GM23338 (cell line): ENCODE measurements around the gene SSTR3. TPM values are rescaled to one million over a fixed set of nuclear protein-coding genes. Genes with fewer than 3 reads are reported as not detected.
A peak's percentile ranks its signal among the peaks of the same experiment; 100 is the strongest.

Experiments used
- ATAC-seq: fragments of 200-7000 bp; cut with Tn5 transposase; 3 replicates; pipeline ENCODE4 v1.9.1; 2020
- DNase-seq: peaks from one replicate; pipeline ENCODE4 v3.0.0-alpha.2; 2015; ENCODE audit warnings: low spot score
- H2AFZ ChIP-seq: fragments of 200-600 bp; sonication (generic); 2 replicates; pipeline ENCODE4 v1.8.0; 2016; ENCODE audit warnings: antibody characterized with exemption, mild to moderate bottlenecking, moderate library complexity
- H3F3A ChIP-seq: fragments of 200-600 bp; sonication (generic); replicated peaks from 2 replicates; pipeline ENCODE4 v1.8.0; 2017; ENCODE audit warnings: antibody characterized with exemption, mixed run types, low read depth
- H3K27ac ChIP-seq: fragments of 200-600 bp; sonication (generic); 2 replicates; pipeline ENCODE4 v1.6.1; 2016; ENCODE audit warnings: low read depth
- H3K27me3 ChIP-seq: fragments of 200-600 bp; sonication (generic); 2 replicates; pipeline ENCODE4 v1.8.0; 2016; ENCODE audit warnings: mild to moderate bottlenecking, mixed run types, moderate library complexity; ENCODE audit not compliant: insufficient read depth
- H3K36me3 ChIP-seq: fragments of 200-600 bp; sonication (generic); 2 replicates; pipeline ENCODE4 v1.8.0; 2016; ENCODE audit warnings: mild to moderate bottlenecking; ENCODE audit not compliant: insufficient read depth
- H3K4me1 ChIP-seq: fragments of 200-600 bp; sonication (generic); 2 replicates; pipeline ENCODE4 v1.8.0; 2016; ENCODE audit warnings: mild to moderate bottlenecking, moderate library complexity; ENCODE audit not compliant: insufficient read depth
- H3K4me2 ChIP-seq: fragments of 200-600 bp; sonication (generic); 2 replicates; pipeline ENCODE4 v1.7.1; 2017; ENCODE audit warnings: mixed run types
- H3K4me3 ChIP-seq: fragments of 200-600 bp; sonication (generic); 2 replicates; pipeline ENCODE4 v1.6.1; 2016; ENCODE audit warnings: mixed run types
- H3K79me2 ChIP-seq: fragments of 200-600 bp; sonication (generic); replicated peaks from 2 replicates; pipeline ENCODE4 v1.8.0; 2017; ENCODE audit warnings: mild to moderate bottlenecking; ENCODE audit not compliant: insufficient read depth
- H3K9me2 ChIP-seq: fragments of 200-600 bp; sonication (generic); 2 replicates; pipeline ENCODE4 v1.8.0; 2017; ENCODE audit not compliant: insufficient read depth
- H4K20me1 ChIP-seq: fragments of 200-600 bp; sonication (generic); replicated peaks from 2 replicates; pipeline ENCODE4 v1.8.0; 2017; ENCODE audit warnings: mild to moderate bottlenecking; ENCODE audit not compliant: insufficient read depth
- H3K27ac Mint-ChIP-seq: 2 replicates; pipeline ENCODE4 v1.8.0; 2020; ENCODE audit warnings: inconsistent platforms, mild to moderate bottlenecking, moderate library complexity, mixed read lengths
- H3K27me3 Mint-ChIP-seq: 3 replicates; pipeline ENCODE4 v1.8.0; 2022; ENCODE audit warnings: low read depth, mild to moderate bottlenecking, moderate library complexity, mixed read lengths, inconsistent platforms; ENCODE audit not compliant: insufficient read depth, poor library complexity
- H3K36me3 Mint-ChIP-seq: 3 replicates; pipeline ENCODE4 v1.8.0; 2021; ENCODE audit warnings: low read depth, mild to moderate bottlenecking, inconsistent platforms, moderate library complexity, mixed read lengths
- H3K4me1 Mint-ChIP-seq: 3 replicates; pipeline ENCODE4 v1.8.0; 2020; ENCODE audit warnings: mild to moderate bottlenecking, inconsistent platforms, mixed read lengths
- H3K4me3 Mint-ChIP-seq: 3 replicates; pipeline ENCODE4 v1.8.0; 2021; ENCODE audit warnings: moderate library complexity, mild to moderate bottlenecking, inconsistent platforms, mixed read lengths
- H3K9me3 Mint-ChIP-seq: 3 replicates; pipeline ENCODE4 v1.8.0; 2020; ENCODE audit warnings: moderate library complexity, mild to moderate bottlenecking, inconsistent platforms, mixed read lengths
- CREB1 ChIP-seq: fragments of 250-450 bp; sonication (Bioruptor Pico); IDR thresholded peaks from 2 replicates; pipeline ENCODE4 v1.5.0; 2020; ENCODE audit warnings: low read depth, mild to moderate bottlenecking, moderate library complexity
- EZH2 ChIP-seq: fragments of 200-600 bp; sonication (generic); IDR thresholded peaks from one replicate; pipeline ENCODE4 v1.8.0; 2017; ENCODE audit warnings: antibody characterized with exemption, mild to moderate bottlenecking, low read depth; ENCODE audit not compliant: unreplicated experiment
- EZH2phosphoT487 ChIP-seq: fragments of 200-600 bp; sonication (generic); IDR thresholded peaks from one replicate; pipeline ENCODE4 v1.8.1; 2018; ENCODE audit warnings: antibody characterized with exemption; ENCODE audit not compliant: unreplicated experiment
- JUNB ChIP-seq: IDR thresholded peaks from one replicate; pipeline ENCODE4 v1.6.1; 2016; ENCODE audit warnings: antibody characterized with exemption; ENCODE audit not compliant: unreplicated experiment
- NANOG ChIP-seq: IDR thresholded peaks from 2 replicates; pipeline ENCODE4 v1.6.1; 2016; ENCODE audit warnings: antibody characterized with exemption, borderline replicate concordance
- POLR2AphosphoS5 ChIP-seq: IDR thresholded peaks from 2 replicates; pipeline ENCODE4 v1.6.1; 2016; ENCODE audit warnings: antibody characterized with exemption, low read depth
- STAT1 ChIP-seq: IDR thresholded peaks from one replicate; pipeline ENCODE4 v1.6.1; 2016; ENCODE audit warnings: antibody characterized with exemption; ENCODE audit not compliant: unreplicated experiment
- ZNF331 ChIP-seq: fragments of 250-450 bp; sonication (Bioruptor Pico); IDR thresholded peaks from 2 replicates; pipeline ENCODE4 v1.5.0; 2020; ENCODE audit warnings: low read depth, mild to moderate bottlenecking, moderate library complexity
- polyA plus RNA-seq: library from polyadenylated mRNA; unstranded; fragments of >200 nt; fragmentation: Nextera tagmentation; extraction: Ambion mirVana; gene quantifications from 2 replicates; pipeline ENCODE4 v1.2.1, GENCODE V29; 2016
- total RNA-seq: library from RNA; depleted of rRNA; stranded (reverse); fragments of >200 nt; shearing (Covaris generic); gene quantifications from 2 replicates; pipeline ENCODE4 v1.2.3, GENCODE V29; 2014
- TF ChIP-seq, protein P1 (sequence below): fragments of 250-450 bp; sonication (Bioruptor Pico); IDR thresholded peaks from 2 replicates; pipeline ENCODE4 v1.5.0; 2020; ENCODE audit warnings: mild to moderate bottlenecking, moderate library complexity
- TF ChIP-seq, protein P2 (sequence below): IDR thresholded peaks from one replicate; pipeline ENCODE4 v1.6.1; 2018; ENCODE audit warnings: antibody characterized with exemption; ENCODE audit not compliant: unreplicated experiment

The SSTR3 gene
- total and polyA plus RNA-seq, 2 experiments from 2014 or later: 0.66 TPM; not detected in 1

DNA sequence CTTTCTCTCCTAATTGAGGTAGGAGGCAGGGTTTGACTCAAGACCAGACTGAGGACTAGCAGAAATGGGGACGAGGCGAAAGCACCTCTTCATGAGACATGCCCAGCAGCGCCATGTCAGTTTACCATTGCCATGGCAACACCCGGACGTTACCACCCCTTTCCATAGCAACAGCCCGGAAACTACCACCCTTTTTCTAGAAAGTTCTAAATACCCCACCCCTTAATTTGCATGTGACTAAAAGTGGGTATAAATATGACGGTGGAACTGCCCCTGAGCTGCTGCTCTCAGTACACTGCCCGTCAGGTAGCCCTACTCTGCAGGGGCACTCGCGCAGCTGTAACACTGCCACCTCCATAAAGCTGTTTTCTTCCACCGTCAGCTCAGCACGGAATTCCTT lies 37.7 kb upstream of the SSTR3 start:
- Histone ChIP-seq H3K27me3 (no peaks in the 10 kb centered on the region), H3K4me2 (no peak overlapping the region), H4K20me1 (no peaks in the 10 kb centered on the region), H3K4me3 (no peak overlapping the region), H3K79me2 (no peaks in the 10 kb centered on the region), H3K4me1 (no peaks in the 10 kb centered on the region), H2AFZ (no peak overlapping the region), H3K36me3 (no peaks in the 10 kb centered on the region), H3F3A (no peaks in the 10 kb centered on the region), H3K9me2 (no peaks in the 10 kb centered on the region), H3K27ac (no peak overlapping the region)
- H3K9me3 Mint-ChIP-seq: no peaks in the 10 kb centered on the region
- no peaks in the 10 kb centered on the region for H3K36me3 Mint-ChIP-seq
- H3K27ac Mint-ChIP-seq: peak overlapping the region; percentile 44
- H3K4me3 Mint-ChIP-seq: no peak overlapping the region
- no peaks in the 10 kb centered on the region for H3K27me3 Mint-ChIP-seq
- DNase-seq: peak; percentile 50
- peaks cover 12% of the 10 kb centered on the region for H3K4me1 Mint-ChIP-seq
- no peak for TF ChIP-seq ZNF331
- TF ChIP-seq EZH2: no peak
- no peak for TF ChIP-seq JUNB
- no peak for TF ChIP-seq NANOG
- TF ChIP-seq, protein P1, sequence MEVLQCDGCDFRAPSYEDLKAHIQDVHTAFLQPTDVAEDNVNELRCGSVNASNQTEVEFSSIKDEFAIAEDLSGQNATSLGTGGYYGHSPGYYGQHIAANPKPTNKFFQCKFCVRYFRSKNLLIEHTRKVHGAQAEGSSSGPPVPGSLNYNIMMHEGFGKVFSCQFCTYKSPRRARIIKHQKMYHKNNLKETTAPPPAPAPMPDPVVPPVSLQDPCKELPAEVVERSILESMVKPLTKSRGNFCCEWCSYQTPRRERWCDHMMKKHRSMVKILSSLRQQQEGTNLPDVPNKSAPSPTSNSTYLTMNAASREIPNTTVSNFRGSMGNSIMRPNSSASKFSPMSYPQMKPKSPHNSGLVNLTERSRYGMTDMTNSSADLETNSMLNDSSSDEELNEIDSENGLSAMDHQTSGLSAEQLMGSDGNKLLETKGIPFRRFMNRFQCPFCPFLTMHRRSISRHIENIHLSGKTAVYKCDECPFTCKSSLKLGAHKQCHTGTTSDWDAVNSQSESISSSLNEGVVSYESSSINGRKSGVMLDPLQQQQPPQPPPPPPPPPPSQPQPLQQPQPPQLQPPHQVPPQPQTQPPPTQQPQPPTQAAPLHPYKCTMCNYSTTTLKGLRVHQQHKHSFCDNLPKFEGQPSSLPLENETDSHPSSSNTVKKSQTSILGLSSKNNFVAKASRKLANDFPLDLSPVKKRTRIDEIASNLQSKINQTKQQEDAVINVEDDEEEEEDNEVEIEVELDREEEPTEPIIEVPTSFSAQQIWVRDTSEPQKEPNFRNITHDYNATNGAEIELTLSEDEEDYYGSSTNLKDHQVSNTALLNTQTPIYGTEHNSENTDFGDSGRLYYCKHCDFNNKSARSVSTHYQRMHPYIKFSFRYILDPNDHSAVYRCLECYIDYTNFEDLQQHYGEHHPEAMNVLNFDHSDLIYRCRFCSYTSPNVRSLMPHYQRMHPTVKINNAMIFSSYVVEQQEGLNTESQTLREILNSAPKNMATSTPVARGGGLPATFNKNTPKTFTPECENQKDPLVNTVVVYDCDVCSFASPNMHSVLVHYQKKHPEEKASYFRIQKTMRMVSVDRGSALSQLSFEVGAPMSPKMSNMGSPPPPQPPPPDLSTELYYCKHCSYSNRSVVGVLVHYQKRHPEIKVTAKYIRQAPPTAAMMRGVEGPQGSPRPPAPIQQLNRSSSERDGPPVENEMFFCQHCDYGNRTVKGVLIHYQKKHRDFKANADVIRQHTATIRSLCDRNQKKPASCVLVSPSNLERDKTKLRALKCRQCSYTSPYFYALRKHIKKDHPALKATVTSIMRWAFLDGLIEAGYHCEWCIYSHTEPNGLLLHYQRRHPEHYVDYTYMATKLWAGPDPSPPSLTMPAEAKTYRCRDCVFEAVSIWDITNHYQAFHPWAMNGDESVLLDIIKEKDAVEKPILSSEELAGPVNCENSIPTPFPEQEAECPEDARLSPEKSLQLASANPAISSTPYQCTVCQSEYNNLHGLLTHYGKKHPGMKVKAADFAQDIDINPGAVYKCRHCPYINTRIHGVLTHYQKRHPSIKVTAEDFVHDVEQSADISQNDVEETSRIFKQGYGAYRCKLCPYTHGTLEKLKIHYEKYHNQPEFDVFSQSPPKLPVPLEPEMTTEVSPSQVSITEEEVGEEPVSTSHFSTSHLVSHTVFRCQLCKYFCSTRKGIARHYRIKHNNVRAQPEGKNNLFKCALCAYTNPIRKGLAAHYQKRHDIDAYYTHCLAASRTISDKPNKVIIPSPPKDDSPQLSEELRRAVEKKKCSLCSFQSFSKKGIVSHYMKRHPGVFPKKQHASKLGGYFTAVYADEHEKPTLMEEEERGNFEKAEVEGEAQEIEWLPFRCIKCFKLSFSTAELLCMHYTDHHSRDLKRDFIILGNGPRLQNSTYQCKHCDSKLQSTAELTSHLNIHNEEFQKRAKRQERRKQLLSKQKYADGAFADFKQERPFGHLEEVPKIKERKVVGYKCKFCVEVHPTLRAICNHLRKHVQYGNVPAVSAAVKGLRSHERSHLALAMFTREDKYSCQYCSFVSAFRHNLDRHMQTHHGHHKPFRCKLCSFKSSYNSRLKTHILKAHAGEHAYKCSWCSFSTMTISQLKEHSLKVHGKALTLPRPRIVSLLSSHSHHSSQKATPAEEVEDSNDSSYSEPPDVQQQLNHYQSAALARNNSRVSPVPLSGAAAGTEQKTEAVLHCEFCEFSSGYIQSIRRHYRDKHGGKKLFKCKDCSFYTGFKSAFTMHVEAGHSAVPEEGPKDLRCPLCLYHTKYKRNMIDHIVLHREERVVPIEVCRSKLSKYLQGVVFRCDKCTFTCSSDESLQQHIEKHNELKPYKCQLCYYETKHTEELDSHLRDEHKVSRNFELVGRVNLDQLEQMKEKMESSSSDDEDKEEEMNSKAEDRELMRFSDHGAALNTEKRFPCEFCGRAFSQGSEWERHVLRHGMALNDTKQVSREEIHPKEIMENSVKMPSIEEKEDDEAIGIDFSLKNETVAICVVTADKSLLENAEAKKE: no peak
- peak; percentile 41; the same call in 2 of the 3 replicates for ATAC-seq

DNA sequence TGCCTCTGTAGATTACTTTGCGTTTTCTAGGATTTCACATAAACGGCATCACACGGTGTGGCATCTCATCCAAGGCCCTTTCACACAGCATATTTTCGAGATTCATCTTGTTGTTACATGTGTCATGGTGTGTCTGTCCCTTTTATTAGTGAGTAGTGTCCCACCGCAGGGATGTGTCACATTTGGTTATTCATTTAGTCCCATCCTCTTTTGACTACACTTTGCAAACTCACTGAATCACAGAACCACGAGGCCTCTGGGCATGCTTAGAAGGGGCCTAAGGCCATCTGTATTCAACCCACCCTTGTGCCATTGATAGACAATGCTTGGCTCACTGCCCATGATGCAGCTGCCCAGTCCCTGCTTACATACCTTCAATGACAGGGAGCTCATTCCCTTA lies 36.0 kb upstream of the SSTR3 start:
- H3K27ac Mint-ChIP-seq: no peak overlapping the region
- H3F3A ChIP-seq: no peaks in the 10 kb centered on the region
- no peak overlapping the region for H3K4me3 Mint-ChIP-seq
- H3K36me3 ChIP-seq: no peaks in the 10 kb centered on the region
- H3K36me3 Mint-ChIP-seq: no peaks in the 10 kb centered on the region
- ATAC-seq (no peak), DNase-seq (no peak)
- H3K4me1 ChIP-seq: no peaks in the 10 kb centered on the region
- H3K27me3 Mint-ChIP-seq: peaks cover 5% of the 10 kb centered on the region
- no peaks in the 10 kb centered on the region for H3K9me2 ChIP-seq
- no peaks in the 10 kb centered on the region for H4K20me1 ChIP-seq
- H2AFZ ChIP-seq: no peak overlapping the region
- peaks cover 21% of the 10 kb centered on the region for H3K4me1 Mint-ChIP-seq
- no peak overlapping the region for H3K4me2 ChIP-seq
- no peaks in the 10 kb centered on the region for H3K79me2 ChIP-seq
- no peaks in the 10 kb centered on the region for H3K27me3 ChIP-seq
- no peak overlapping the region for H3K4me3 ChIP-seq
- no peak overlapping the region for H3K27ac ChIP-seq
- H3K9me3 Mint-ChIP-seq: no peaks in the 10 kb centered on the region
- TF ChIP-seq POLR2AphosphoS5 (no peak), STAT1 (no peak), CREB1 (CRISPR knock-in tag) (no peak), EZH2phosphoT487 (no peak), JUNB (no peak)
- TF ChIP-seq, protein P2, sequence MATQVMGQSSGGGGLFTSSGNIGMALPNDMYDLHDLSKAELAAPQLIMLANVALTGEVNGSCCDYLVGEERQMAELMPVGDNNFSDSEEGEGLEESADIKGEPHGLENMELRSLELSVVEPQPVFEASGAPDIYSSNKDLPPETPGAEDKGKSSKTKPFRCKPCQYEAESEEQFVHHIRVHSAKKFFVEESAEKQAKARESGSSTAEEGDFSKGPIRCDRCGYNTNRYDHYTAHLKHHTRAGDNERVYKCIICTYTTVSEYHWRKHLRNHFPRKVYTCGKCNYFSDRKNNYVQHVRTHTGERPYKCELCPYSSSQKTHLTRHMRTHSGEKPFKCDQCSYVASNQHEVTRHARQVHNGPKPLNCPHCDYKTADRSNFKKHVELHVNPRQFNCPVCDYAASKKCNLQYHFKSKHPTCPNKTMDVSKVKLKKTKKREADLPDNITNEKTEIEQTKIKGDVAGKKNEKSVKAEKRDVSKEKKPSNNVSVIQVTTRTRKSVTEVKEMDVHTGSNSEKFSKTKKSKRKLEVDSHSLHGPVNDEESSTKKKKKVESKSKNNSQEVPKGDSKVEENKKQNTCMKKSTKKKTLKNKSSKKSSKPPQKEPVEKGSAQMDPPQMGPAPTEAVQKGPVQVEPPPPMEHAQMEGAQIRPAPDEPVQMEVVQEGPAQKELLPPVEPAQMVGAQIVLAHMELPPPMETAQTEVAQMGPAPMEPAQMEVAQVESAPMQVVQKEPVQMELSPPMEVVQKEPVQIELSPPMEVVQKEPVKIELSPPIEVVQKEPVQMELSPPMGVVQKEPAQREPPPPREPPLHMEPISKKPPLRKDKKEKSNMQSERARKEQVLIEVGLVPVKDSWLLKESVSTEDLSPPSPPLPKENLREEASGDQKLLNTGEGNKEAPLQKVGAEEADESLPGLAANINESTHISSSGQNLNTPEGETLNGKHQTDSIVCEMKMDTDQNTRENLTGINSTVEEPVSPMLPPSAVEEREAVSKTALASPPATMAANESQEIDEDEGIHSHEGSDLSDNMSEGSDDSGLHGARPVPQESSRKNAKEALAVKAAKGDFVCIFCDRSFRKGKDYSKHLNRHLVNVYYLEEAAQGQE: no peak
